ENCODE results near the gene ACTL9.
"Not testable (repeated sequence)": the region's sequence is repeated elsewhere in the genome, so short reads cannot be mapped to it uniquely, and the experiment has no call there.

The ACTL9 gene, protein sequence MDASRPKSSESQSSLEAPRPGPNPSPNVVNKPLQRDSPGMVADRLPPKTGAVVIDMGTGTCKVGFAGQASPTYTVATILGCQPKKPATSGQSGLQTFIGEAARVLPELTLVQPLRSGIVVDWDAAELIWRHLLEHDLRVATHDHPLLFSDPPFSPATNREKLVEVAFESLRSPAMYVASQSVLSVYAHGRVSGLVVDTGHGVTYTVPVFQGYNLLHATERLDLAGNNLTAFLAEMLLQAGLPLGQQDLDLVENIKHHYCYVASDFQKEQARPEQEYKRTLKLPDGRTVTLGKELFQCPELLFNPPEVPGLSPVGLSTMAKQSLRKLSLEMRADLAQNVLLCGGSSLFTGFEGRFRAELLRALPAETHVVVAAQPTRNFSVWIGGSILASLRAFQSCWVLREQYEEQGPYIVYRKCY

DNA sequence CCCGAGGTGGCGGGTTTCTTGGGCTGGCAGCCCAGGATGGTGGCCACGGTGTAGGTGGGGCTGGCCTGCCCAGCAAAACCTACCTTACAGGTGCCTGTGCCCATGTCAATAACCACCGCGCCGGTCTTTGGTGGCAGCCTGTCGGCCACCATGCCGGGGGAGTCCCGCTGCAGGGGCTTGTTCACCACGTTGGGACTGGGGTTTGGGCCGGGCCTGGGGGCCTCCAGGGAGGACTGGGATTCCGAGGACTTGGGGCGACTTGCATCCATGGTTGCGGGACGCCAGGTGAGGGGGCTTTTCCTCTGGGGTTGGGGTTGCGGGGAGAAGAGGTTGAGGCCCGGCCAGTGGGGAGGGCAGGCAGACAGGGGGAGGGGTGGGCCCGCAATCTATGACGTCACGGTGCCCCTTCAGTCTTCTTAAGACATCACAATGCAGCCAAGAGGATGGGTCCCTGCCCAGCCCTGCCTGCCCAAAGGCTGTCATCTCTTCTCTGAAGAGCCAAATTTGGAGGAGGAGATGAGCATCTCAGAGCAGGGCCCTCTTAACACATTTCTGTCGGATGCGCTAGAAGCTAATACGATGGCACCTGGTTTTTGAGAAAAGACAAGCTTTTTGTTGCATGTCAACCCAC is at the start of gene ACTL9:
Gene ACTL9, minus strand, starts transcription at position 363 of the 631 bp plus-strand sequence. Its CDS starts 94 bp downstream, at position 269.
- DNase-seq, result no peak

GRCh38 chr19:8739291-8740065 is 40.9 kb upstream of the ACTL9 start:
- DNase-seq, result not testable (repeated sequence)

DNA sequence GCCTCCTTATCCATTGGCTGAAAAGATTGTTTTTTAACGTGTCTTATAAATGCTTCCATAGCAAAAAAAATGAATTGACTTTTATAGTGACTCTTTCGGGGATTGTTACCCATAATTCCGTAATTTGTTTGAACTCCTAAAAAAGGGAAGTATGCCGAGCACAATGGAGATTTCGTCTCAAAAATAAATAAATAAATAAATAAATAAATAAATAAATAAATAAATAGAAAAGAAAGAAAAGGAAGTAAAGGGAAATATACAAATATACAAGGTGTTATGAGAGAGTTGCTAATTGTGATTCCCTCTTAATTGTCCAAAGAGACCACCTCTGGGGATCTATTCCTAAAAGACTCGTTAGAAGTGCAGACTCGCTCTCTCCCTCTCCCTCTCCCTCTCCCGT is 39.8 kb upstream of the ACTL9 start:
- no peak for DNase-seq

DNA sequence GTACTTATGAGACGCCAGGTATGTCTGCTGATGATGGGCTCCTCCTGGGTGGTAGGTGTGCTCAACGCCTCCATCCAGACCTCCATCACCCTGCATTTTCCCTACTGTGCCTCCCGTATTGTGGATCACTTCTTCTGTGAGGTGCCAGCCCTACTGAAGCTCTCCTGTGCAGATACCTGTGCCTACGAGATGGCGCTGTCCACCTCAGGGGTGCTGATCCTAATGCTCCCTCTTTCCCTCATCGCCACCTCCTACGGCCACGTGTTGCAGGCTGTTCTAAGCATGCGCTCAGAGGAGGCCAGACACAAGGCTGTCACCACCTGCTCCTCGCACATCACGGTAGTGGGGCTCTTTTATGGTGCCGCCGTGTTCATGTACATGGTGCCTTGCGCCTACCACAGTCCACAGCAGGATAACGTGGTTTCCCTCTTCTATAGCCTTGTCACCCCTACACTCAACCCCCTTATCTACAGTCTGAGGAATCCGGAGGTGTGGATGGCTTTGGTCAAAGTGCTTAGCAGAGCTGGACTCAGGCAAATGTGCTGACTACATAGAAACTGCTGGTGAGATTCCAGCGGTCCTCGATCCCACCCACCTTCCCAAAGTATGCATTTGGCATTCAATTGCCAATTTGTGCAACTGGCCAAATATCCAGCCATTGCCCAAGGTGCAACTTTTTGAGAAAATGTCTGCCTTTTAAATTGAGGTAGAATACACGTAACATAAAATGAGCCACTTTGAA is 33.0 kb upstream of the ACTL9 start:
- DNase-seq, result peak; percentile 5

- no peak for DNase-seq
Observed at GRCh38 chr19:8724276-8724675, 25.7 kb upstream of the ACTL9 start.

- no peak for DNase-seq
Observed at GRCh38 chr19:8722032-8722431, 23.4 kb upstream of the ACTL9 start.

- no peak for DNase-seq
Observed at GRCh38 chr19:8721334-8721733, 22.7 kb upstream of the ACTL9 start, which contains the start of gene OR2Z1. TSS of gene OR2Z1 (plus strand) at chr19:8721634. CDS start at chr19:8731029, 9,395 bp downstream.

DNA sequence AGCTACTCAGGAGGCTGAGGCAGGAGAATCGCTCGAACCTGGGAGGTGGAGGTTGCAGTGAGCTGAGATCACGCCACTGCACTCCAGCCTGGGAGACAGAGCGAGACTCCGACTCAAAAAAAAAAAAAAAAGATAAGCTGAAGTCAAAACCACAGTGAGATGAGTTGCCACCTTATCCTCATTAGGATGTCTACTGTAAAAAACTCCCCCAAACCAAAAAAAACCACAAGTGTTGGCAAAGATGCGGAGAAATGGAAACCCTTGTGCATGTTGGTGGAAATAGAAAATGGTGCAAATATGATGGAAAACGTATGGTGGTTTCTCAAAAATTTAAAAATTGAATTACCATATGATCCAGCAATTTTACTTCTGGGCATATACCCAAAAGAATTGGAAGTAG is 11.7 kb upstream of the ACTL9 start:
- DNase-seq, result not testable (repeated sequence)

DNA sequence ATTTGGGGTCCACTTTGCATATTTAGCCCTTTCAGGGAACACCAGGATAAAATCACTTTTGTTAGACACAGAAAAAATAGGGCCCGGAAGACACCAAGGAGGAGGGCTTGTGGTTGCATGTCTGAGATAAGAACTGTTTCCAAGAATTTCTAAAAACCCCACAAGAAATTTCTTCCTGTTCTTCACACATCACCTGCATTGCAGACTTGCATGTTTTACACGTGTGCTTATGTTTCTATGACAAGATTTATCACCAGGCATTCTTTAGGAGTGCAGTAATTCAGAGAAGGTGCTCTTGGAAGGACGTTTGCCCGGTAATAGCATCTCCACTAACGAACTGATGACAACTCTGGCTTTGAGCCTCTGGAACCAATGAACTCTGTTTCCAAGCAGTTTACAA is 7.1 kb upstream of the ACTL9 start:
- DNase-seq, result no peak

- DNase-seq, result not testable (repeated sequence)
Observed at GRCh38 chr19:8705304-8705703, 6.7 kb upstream of the ACTL9 start.

DNA sequence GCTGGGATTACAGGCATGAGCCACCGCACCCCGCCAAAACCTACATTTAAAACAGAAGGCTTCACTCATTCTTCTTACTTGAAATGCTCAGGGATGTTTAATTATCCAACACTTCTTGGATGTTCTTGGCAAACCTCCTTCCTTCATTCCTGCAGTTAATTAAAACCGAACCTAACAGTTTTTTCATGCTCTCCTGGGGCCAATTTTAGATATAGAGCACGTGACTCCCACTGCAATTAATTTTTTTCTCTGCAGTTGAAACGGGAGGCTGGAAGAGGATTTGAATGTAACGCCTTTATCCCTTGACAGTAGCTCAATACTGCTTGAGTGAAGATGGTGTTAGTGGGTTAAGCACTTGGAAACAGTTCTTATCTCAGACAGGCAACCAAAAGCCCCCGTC is 4.6 kb upstream of the ACTL9 start:
- no peak for DNase-seq

- DNase-seq, result peak; percentile 21 to 45
Observed at GRCh38 chr19:8702350-8702749, 3.8 kb upstream of the ACTL9 start.

DNA sequence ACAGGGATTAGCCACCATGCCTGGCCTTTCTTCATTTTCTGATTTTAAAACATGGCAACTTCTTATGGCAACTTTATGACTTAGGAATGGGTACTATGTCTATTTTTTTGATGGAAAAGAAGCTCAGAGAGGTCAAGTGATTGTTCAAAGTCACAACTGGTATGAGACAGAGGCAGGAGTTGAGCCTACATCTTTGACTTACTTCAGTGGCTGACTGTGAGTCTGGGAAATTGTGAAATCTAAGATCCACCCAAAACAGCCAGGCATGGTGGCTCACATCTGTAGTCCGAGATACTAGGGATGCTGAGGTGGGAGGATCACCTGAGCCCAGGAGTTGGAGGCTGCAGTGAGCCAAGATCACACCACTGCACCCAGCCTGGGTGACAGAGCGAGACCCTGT is 2.4 kb upstream of the ACTL9 start:
- no peak for DNase-seq

- DNase-seq, result no peak
Observed at GRCh38 chr19:8699908-8700307, 1.3 kb upstream of the ACTL9 start.

DNA sequence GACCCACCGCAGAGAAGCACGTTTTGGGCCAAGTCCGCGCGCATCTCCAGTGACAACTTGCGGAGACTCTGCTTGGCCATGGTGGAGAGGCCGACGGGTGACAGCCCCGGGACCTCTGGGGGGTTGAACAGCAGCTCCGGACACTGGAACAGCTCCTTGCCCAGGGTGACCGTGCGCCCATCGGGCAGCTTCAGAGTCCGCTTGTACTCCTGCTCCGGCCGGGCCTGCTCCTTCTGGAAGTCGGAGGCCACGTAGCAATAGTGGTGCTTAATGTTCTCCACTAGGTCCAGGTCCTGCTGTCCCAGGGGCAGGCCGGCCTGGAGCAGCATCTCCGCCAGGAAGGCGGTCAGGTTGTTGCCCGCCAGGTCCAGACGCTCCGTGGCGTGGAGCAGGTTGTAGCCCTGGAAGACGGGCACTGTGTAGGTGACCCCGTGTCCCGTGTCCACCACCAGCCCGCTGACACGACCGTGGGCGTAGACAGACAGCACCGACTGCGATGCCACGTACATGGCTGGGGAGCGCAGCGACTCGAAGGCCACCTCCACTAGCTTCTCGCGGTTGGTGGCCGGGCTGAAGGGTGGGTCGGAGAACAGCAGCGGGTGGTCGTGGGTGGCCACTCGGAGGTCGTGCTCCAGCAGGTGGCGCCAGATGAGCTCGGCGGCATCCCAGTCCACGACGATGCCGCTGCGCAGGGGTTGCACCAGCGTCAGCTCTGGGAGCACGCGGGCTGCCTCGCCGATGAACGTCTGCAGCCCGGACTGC is 743 bp downstream of the ACTL9 start:
- peak in 1 of 2 experiments; percentile 19 for DNase-seq

DNA sequence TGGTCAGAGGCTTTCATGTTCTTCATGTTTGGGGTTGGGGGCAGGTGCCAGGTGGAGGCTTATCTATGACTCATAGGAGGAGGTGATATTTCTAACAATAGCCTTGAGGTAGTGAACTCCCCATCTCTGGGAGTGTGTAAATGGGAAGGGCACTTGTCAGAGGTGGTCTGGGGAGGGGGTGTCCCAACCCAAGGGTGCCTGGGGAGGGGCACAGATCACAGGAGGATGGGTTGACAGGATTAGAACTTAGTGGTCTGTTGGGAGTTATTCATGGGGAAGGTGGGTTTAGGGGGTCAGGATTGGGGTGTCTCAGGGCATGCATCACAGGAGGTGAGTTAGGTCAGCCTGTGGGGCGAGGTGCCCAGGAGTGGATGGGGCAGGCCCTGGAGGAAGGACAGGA is 1.6 kb downstream of the ACTL9 start:
- DNase-seq, result no peak

DNA sequence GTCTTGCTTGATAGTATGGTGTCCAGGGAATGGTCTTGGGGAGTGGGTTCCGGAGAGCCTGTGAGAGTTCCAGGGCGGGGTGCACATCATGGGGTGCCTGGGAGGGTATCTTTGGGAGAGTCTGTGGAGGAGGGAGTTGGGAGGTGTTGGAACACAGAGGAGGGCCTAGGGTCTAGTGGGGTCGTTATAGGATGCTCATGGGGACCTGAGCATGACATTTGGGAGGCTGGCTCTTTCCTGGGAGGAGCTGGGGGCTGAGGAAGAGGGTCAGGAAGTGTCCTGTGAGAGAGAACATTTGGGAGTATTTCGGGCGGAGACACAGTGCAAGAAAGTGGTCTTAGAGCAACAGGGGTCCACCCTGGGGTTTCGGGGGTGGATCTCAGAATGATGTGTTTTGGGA is 2.7 kb downstream of the ACTL9 start:
- DNase-seq, result no peak

- no peak for DNase-seq
Observed at GRCh38 chr19:8695501-8695900, 3.1 kb downstream of the ACTL9 start.

DNA sequence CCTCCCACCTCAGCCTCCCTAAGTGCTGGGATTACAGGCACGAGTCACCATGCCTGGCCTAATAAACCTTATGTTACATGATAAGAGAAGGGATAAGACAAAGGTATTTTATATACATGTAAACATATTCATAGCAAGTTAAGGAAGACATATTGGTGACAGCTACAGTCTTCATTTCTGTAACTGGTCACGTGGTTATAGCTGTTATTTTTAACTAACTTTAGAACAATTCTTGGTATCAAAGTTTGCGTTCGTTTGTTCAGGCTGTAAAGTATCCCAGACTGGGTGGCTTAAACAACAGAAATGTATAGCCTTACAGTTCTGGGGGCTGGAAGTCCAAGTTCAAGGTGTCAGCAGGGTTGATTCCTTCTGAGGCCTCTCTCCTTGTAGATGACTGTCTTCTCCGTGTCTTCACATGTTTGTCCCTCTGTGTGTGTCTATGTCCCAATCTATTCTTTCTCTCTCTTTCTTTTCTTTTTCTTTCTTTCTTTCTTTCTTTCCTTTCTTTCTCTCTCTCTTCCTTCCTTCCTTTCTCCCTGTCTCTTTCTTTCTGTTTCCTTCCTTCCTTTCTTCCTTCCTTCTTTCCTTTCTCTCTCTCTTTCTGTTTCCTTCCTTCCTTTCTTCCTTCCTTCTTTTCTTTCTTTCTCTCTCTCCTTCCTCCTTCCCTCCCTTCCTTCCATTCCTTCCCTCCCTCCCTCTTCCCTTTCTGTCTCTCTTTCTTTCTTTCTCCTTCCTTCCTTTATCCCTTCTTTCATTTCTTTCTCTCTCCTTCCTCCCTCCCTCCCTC is 7.6 kb downstream of the ACTL9 start:
- DNase-seq, result no peak

GRCh38 chr19:8688930-8689329 is 9.7 kb downstream of the ACTL9 start:
- DNase-seq, result no peak

GRCh38 chr19:8686549-8686948 is 12.0 kb downstream of the ACTL9 start:
- DNase-seq, result no peak
